HG03565 (cell line): ENCODE measurements around the gene IMMP2L.

ENCODE experiments used
- ATAC-seq: cut with Tn5 transposase; IDR thresholded peaks from one replicate; pipeline ENCODE4 v1.9.1; 2021; ENCODE audit warnings: mild to moderate bottlenecking, moderate library complexity; ENCODE audit not compliant: unreplicated experiment

IMMP2L gene

GRCh38 chr7:111059833-111060232 is 502.5 kb downstream of the IMMP2L start:
- no peak for ATAC-seq

- ATAC-seq: no peak
Observed at GRCh38 chr7:111057066-111057465, 505.2 kb downstream of the IMMP2L start.

- no peak for ATAC-seq
Observed at GRCh38 chr7:111056371-111056770, 505.9 kb downstream of the IMMP2L start.

- no peak for ATAC-seq
Observed at GRCh38 chr7:111053035-111053434, 509.3 kb downstream of the IMMP2L start.

- ATAC-seq: no peak
Observed at GRCh38 chr7:111051832-111052231, 510.5 kb downstream of the IMMP2L start.

- ATAC-seq: no peak
Observed at GRCh38 chr7:111050875-111051416, 511.3 kb downstream of the IMMP2L start.

- ATAC-seq: no peak
Observed at GRCh38 chr7:111049971-111050680, 512.2 kb downstream of the IMMP2L start.

- no peak for ATAC-seq
Observed at GRCh38 chr7:111047595-111047994, 514.7 kb downstream of the IMMP2L start.

- ATAC-seq: no peak
Observed at GRCh38 chr7:111045449-111045848, 516.8 kb downstream of the IMMP2L start.

- peak; percentile 88 for ATAC-seq
Observed at GRCh38 chr7:111043561-111043960, 518.7 kb downstream of the IMMP2L start.

GRCh38 chr7:111042842-111043241 is 519.5 kb downstream of the IMMP2L start:
- no peak for ATAC-seq

- no peak for ATAC-seq
Observed at GRCh38 chr7:111041577-111041976, 520.7 kb downstream of the IMMP2L start.

GRCh38 chr7:111038185-111038584 is 524.1 kb downstream of the IMMP2L start:
- no peak for ATAC-seq

- no peak for ATAC-seq
Observed at GRCh38 chr7:111031916-111032315, 530.4 kb downstream of the IMMP2L start.

- no peak for ATAC-seq
Observed at GRCh38 chr7:111030336-111030735, 532.0 kb downstream of the IMMP2L start.

- ATAC-seq: peak; percentile 51
Observed at GRCh38 chr7:111029574-111030251, 532.6 kb downstream of the IMMP2L start.

GRCh38 chr7:111029141-111029572 is 533.1 kb downstream of the IMMP2L start:
- no peak for ATAC-seq

- ATAC-seq: no peak
Observed at GRCh38 chr7:111027396-111027795, 534.9 kb downstream of the IMMP2L start.

- ATAC-seq: no peak
Observed at GRCh38 chr7:111026806-111027205, 535.5 kb downstream of the IMMP2L start.

- no peak for ATAC-seq
Observed at GRCh38 chr7:111026343-111026742, 535.9 kb downstream of the IMMP2L start.

GRCh38 chr7:111025006-111025405 is 537.3 kb downstream of the IMMP2L start:
- peak; percentile 43 for ATAC-seq
